Neural progenitor cell (in vitro differentiated cells): ENCODE measurements around the gene PSMA7. TPM values are rescaled to one million over a fixed set of nuclear protein-coding genes. Genes with fewer than 3 reads are reported as not detected.

Experiments
- DNase-seq: peaks from one replicate; pipeline ENCODE4 v3.0.0-alpha.2; 2016; ENCODE audit warnings: low spot score
- H2AFZ ChIP-seq: fragments of 200-600 bp; sonication (generic); replicated peaks from 2 replicates; pipeline ENCODE4 v1.6.1; 2016; ENCODE audit warnings: antibody characterized with exemption
- H3F3A ChIP-seq: fragments of 200-600 bp; sonication (generic); 2 replicates; pipeline ENCODE4 v1.6.1; 2016; ENCODE audit warnings: antibody characterized with exemption, low read depth
- H3K27ac ChIP-seq: fragments of 200-600 bp; sonication (generic); 2 replicates; pipeline ENCODE4 v1.5.1; 2016; ENCODE audit warnings: mild to moderate bottlenecking
- H3K27me3 ChIP-seq: fragments of 200-600 bp; sonication (generic); 2 replicates; pipeline ENCODE4 v1.6.1; 2016; ENCODE audit warnings: mild to moderate bottlenecking, moderate library complexity
- H3K36me3 ChIP-seq: fragments of 200-600 bp; sonication (generic); 2 replicates; pipeline ENCODE4 v1.5.1; 2016
- H3K4me1 ChIP-seq: fragments of 200-600 bp; sonication (generic); 2 replicates; pipeline ENCODE4 v1.6.1; 2016; ENCODE audit warnings: mixed run types
- H3K4me2 ChIP-seq: fragments of 200-600 bp; sonication (generic); 2 replicates; pipeline ENCODE4 v1.6.1; 2016
- H3K4me3 ChIP-seq: fragments of 200-600 bp; sonication (generic); 2 replicates; pipeline ENCODE4 v1.5.1; 2016
- H3K79me2 ChIP-seq: fragments of 200-600 bp; sonication (generic); 2 replicates; pipeline ENCODE4 v1.6.1; 2016; ENCODE audit warnings: low read depth
- H3K9ac ChIP-seq: fragments of 200-600 bp; sonication (generic); 2 replicates; pipeline ENCODE4 v1.6.1; 2016
- H3K9me3 ChIP-seq: fragments of 200-600 bp; sonication (generic); 2 replicates; pipeline ENCODE4 v1.5.1; 2016; ENCODE audit warnings: low read depth
- H4K20me1 ChIP-seq: fragments of 200-600 bp; sonication (generic); 2 replicates; pipeline ENCODE4 v1.6.1; 2016; ENCODE audit warnings: low read depth
- H3K27ac Mint-ChIP-seq: 3 replicates; pipeline ENCODE4 v1.8.0; 2021; ENCODE audit warnings: mixed read lengths
- H3K27me3 Mint-ChIP-seq: 2 replicates; pipeline ENCODE4 v1.8.0; 2022; ENCODE audit warnings: low read depth, mild to moderate bottlenecking, inconsistent platforms, moderate library complexity, mixed read lengths; ENCODE audit not compliant: insufficient read depth
- H3K36me3 Mint-ChIP-seq: 3 replicates; pipeline ENCODE4 v1.8.0; 2021; ENCODE audit warnings: mixed read lengths
- H3K4me1 Mint-ChIP-seq: 3 replicates; pipeline ENCODE4 v1.8.0; 2021; ENCODE audit warnings: mixed read lengths
- H3K4me3 Mint-ChIP-seq: 3 replicates; pipeline ENCODE4 v1.8.0; 2021; ENCODE audit warnings: mild to moderate bottlenecking, moderate library complexity, mixed read lengths
- H3K9me3 Mint-ChIP-seq: 3 replicates; pipeline ENCODE4 v1.8.0; 2020; ENCODE audit warnings: mixed read lengths
- CTCF ChIP-seq: fragments of 200-600 bp; sonication (generic); IDR thresholded peaks from 2 replicates; pipeline ENCODE4 v1.5.1; 2017; ENCODE audit warnings: antibody characterized with exemption, mild to moderate bottlenecking
- EZH2 ChIP-seq: fragments of 200-600 bp; sonication (generic); IDR thresholded peaks from 2 replicates; pipeline ENCODE4 v1.6.1; 2017; ENCODE audit warnings: antibody characterized with exemption, mild to moderate bottlenecking, moderate library complexity
- EZH2phosphoT487 ChIP-seq: fragments of 200-600 bp; sonication (generic); IDR thresholded peaks from 2 replicates; pipeline ENCODE4 v1.6.1; 2017; ENCODE audit warnings: antibody characterized with exemption
- total RNA-seq: library from RNA; depleted of rRNA; stranded (reverse); fragments of >200 nt; gene quantifications from 2 replicates; pipeline ENCODE4 v1.2.3, GENCODE V29; 2015; ENCODE audit warnings: low replicate concordance

Gene PSMA7
- total RNA-seq, 1 donor from 2014 or later: 237 TPM

- Histone ChIP-seq H4K20me1 (peaks cover 79% of the 10 kb centered on the region), H3K4me2 (no peak overlapping the region), H3K79me2 (peaks cover 75% of the 10 kb centered on the region), H3F3A (peaks cover 7% of the 10 kb centered on the region), H3K4me1 (peaks cover 13% of the 10 kb centered on the region), H3K27me3 (no peaks in the 10 kb centered on the region), H3K27ac (no peak overlapping the region), H2AFZ (no peak overlapping the region), H3K9ac (no peak overlapping the region), H3K4me3 (no peak overlapping the region), H3K9me3 (no peaks in the 10 kb centered on the region), H3K36me3 (peaks cover 8% of the 10 kb centered on the region)
- H3K27ac Mint-ChIP-seq: no peak overlapping the region
- no peak overlapping the region for H3K4me3 Mint-ChIP-seq
- TF ChIP-seq EZH2 (no peak), EZH2phosphoT487 (no peak), CTCF (no peak)
- peaks cover 15% of the 10 kb centered on the region for H3K4me1 Mint-ChIP-seq
- DNase-seq: no peak
- H3K36me3 Mint-ChIP-seq: peaks cover 43% of the 10 kb centered on the region
- H3K27me3 Mint-ChIP-seq: peaks cover 14% of the 10 kb centered on the region
- no peaks in the 10 kb centered on the region for H3K9me3 Mint-ChIP-seq
These were observed 17.1 kb downstream of the PSMA7 start for GRCh38 chr20:62126141-62126540.

DNA sequence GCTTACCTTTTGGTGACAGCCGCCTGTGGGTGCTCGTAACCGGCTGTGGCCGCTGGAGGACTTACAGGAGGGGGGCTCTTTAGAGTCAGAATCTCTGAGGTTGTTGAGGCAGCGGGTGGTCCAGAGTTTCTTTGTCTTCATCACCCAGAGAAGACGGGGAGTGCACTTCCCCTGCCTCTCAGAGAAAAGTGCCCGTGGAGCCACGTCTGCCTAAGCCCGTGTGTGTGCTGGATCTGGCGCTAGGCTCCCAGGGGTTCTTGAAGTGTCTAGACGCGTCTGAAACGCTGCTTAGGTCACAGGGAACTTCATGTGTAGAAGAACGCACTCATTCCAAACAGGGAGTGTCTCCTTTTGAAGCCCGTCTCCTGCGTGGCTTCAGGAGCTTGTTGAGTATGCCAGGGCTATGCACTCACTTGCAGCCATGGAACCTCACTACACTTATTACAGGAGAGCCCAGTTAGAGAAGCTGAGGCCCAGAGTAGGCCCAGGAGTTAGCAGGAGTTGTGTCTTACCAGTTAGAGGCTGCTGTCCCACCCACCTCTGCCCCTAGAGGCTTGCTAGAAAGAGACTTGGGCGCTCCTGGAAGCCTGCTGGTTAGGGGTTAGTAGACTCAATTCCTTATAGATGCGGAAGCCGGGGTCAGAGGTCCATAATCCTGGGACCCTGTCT is 19.6 kb downstream of the PSMA7 start:
- Histone ChIP-seq H3K4me3 (peak overlapping the region; percentile 92), H3K4me2 (peak overlapping the region; percentile 91), H3K4me1 (peaks cover 16% of the 10 kb centered on the region), H3K27me3 (no peaks in the 10 kb centered on the region), H3K36me3 (peaks cover 5% of the 10 kb centered on the region), H3K79me2 (peaks cover 58% of the 10 kb centered on the region), H3K9ac (peak overlapping the region; percentile 78), H3F3A (peaks cover 16% of the 10 kb centered on the region), H3K9me3 (no peaks in the 10 kb centered on the region), H2AFZ (no peak overlapping the region), H3K27ac (no peak overlapping the region), H4K20me1 (peaks cover 58% of the 10 kb centered on the region)
- Mint-ChIP-seq H3K27ac (no peak overlapping the region), H3K9me3 (no peaks in the 10 kb centered on the region), H3K27me3 (peaks cover 8% of the 10 kb centered on the region), H3K36me3 (peaks cover 25% of the 10 kb centered on the region), H3K4me3 (peak overlapping the region; percentile 91), H3K4me1 (peaks cover 28% of the 10 kb centered on the region)
- no peak for TF ChIP-seq EZH2
- no peak for TF ChIP-seq CTCF
- no peak for TF ChIP-seq EZH2phosphoT487
- DNase-seq: peak; percentile 52

DNA sequence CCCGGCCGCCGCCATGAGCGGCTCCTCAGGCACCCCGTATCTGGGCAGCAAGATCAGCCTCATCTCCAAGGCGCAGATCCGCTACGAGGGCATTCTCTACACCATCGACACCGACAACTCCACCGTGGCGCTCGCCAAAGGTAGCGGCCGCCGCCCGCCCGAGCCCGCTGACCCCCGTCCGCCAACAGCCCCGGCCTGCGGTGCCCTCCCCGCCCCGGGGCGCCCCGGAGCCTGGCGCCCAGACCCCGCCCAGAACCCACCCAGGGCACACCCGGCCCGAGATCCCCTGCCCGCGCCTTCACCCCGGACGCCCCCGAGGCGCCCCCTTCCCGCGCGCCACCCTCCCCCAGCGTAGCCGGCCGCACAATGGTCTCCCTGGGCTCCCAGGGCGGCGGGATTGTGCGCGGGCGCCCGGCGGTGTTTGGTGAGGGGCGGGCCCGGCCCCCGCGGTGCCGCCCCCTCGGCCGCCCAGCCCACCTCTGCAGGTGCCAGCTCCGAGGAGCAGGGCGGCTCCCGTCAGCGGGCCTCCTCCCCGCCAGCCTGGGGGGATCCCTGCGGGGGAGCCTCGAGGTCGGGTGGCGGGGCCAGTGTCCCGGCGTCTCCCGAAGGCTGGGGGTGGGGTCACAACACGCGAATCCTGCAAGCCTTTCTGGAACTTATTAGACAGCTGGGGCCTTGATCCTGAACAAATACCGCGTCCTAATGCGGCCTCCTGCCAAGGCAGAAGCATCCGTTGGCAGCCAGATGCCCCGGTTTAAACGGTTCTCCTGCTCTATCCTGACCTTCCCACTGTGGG is 20.3 kb downstream of the PSMA7 start:
- Mint-ChIP-seq H3K4me3 (peak overlapping the region; percentile 91), H3K4me1 (peaks cover 31% of the 10 kb centered on the region), H3K36me3 (peaks cover 18% of the 10 kb centered on the region), H3K27me3 (peaks cover 5% of the 10 kb centered on the region), H3K9me3 (no peaks in the 10 kb centered on the region), H3K27ac (no peak overlapping the region)
- Histone ChIP-seq H3F3A (peaks cover 19% of the 10 kb centered on the region), H3K79me2 (peaks cover 53% of the 10 kb centered on the region), H3K27me3 (no peaks in the 10 kb centered on the region), H3K4me1 (peaks cover 21% of the 10 kb centered on the region), H3K9me3 (no peaks in the 10 kb centered on the region), H3K27ac (no peak overlapping the region), H3K9ac (peak overlapping the region; percentile 78), H4K20me1 (peaks cover 51% of the 10 kb centered on the region), H3K4me3 (peak overlapping the region; percentile 92), H3K36me3 (peaks cover 5% of the 10 kb centered on the region), H3K4me2 (peak overlapping the region; percentile 91), H2AFZ (no peak overlapping the region)
- TF ChIP-seq EZH2 (no peak), CTCF (no peak), EZH2phosphoT487 (no peak)
- peak; percentile 61 for DNase-seq
